ENCODE measurements around the gene MRPL58. TPM values are rescaled to one million over a fixed set of nuclear protein-coding genes. Genes with fewer than 3 reads are reported as not detected.

The MRPL58 gene
- total and polyA plus RNA-seq, 2 experiments from 2014 or later: 38.0 to 66.7 TPM

DNA sequence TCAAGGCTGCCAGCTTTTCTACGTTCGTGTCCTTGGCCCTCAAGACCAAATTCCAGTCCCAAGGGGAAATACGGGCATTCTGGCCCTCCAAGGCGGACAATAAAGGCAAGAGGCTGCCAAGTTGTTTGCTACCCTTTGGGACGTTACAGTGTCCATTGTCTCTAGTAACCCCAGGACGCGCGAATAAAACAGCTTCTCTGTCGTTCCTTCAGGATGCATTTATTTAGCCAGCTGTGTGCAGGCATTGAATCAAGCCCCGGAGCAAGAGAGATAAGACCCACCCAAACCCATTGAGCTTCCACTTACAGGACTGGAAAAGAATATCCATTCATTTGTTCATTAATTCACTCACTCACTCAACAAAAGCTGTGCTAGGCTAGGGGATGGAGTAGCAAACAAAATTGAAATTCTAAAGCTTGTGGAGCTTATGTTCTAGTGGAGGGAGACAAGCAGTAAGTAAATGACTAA, 656 bp downstream of the MRPL58 start:
- no peak for DNase-seq (ENCODE audit: low spot score)
- Histone ChIP-seq H3K27me3 (ENCODE audit: insufficient read depth) (no peaks in the 10 kb centered on the region), H3K36me3 (ENCODE audit: insufficient read depth) (no peaks in the 10 kb centered on the region), H2AFZ (no peak overlapping the region; the same call in 1 of the 2 replicates), H3K4me2 (peak overlapping the region; percentile 88), H3F3A (replicated peaks; ENCODE audit: low read depth) (peaks cover 14% of the 10 kb centered on the region), H3K4me3 (peak overlapping the region; percentile 88), H3K79me2 (replicated peaks; ENCODE audit: insufficient read depth) (peaks cover 19% of the 10 kb centered on the region), H3K27ac (ENCODE audit: low read depth) (peak overlapping the region; percentile 91), H3K4me1 (ENCODE audit: insufficient read depth) (peaks cover 20% of the 10 kb centered on the region), H3K9me2 (ENCODE audit: insufficient read depth) (no peaks in the 10 kb centered on the region), H4K20me1 (replicated peaks; ENCODE audit: insufficient read depth) (no peaks in the 10 kb centered on the region)
- Mint-ChIP-seq H3K27me3 (ENCODE audit: insufficient read depth, low read depth, poor library complexity) (peaks cover 4% of the 10 kb centered on the region), H3K9me3 (no peaks in the 10 kb centered on the region; the same call in 1 of the 3 replicates), H3K4me1 (peaks cover 26% of the 10 kb centered on the region), H3K36me3 (ENCODE audit: low read depth) (peaks cover 22% of the 10 kb centered on the region), H3K27ac (peak overlapping the region; percentile 43), H3K4me3 (peak overlapping the region; percentile 84)
- no peak for TF ChIP-seq EZH2phosphoT487 (IDR thresholded peaks at IDR 0.05; ENCODE audit: unreplicated experiment)
- TF ChIP-seq CREB1 (CRISPR knock-in tag; IDR thresholded peaks at IDR 0.05; ENCODE audit: low read depth): no peak
- TF ChIP-seq, protein P1, sequence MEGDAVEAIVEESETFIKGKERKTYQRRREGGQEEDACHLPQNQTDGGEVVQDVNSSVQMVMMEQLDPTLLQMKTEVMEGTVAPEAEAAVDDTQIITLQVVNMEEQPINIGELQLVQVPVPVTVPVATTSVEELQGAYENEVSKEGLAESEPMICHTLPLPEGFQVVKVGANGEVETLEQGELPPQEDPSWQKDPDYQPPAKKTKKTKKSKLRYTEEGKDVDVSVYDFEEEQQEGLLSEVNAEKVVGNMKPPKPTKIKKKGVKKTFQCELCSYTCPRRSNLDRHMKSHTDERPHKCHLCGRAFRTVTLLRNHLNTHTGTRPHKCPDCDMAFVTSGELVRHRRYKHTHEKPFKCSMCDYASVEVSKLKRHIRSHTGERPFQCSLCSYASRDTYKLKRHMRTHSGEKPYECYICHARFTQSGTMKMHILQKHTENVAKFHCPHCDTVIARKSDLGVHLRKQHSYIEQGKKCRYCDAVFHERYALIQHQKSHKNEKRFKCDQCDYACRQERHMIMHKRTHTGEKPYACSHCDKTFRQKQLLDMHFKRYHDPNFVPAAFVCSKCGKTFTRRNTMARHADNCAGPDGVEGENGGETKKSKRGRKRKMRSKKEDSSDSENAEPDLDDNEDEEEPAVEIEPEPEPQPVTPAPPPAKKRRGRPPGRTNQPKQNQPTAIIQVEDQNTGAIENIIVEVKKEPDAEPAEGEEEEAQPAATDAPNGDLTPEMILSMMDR (conservative IDR thresholded peaks at IDR 0.05; ENCODE audit: low read depth in 2 of 2): no peak
- TF ChIP-seq JUNB (IDR thresholded peaks at IDR 0.05; ENCODE audit: unreplicated experiment): no peak
- no peak for TF ChIP-seq ZNF462 (CRISPR knock-in tag; IDR thresholded peaks at IDR 0.05)
- TF ChIP-seq ZNF114 (CRISPR knock-in tag; IDR thresholded peaks at IDR 0.05): no peak
- TF ChIP-seq EZH2 (IDR thresholded peaks at IDR 0.05; ENCODE audit: low read depth, unreplicated experiment): no peak
- TF ChIP-seq, protein P2, sequence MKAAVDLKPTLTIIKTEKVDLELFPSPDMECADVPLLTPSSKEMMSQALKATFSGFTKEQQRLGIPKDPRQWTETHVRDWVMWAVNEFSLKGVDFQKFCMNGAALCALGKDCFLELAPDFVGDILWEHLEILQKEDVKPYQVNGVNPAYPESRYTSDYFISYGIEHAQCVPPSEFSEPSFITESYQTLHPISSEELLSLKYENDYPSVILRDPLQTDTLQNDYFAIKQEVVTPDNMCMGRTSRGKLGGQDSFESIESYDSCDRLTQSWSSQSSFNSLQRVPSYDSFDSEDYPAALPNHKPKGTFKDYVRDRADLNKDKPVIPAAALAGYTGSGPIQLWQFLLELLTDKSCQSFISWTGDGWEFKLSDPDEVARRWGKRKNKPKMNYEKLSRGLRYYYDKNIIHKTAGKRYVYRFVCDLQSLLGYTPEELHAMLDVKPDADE (IDR thresholded peaks at IDR 0.05): no peak
- no peak for TF ChIP-seq ZNF331 (CRISPR knock-in tag; IDR thresholded peaks at IDR 0.05; ENCODE audit: low read depth)
- TF ChIP-seq STAT1 (IDR thresholded peaks at IDR 0.05; ENCODE audit: unreplicated experiment): no peak
- no peak for TF ChIP-seq REST (IDR thresholded peaks at IDR 0.05; ENCODE audit: unreplicated experiment)
- TF ChIP-seq NANOG (IDR thresholded peaks at IDR 0.05; ENCODE audit: borderline replicate concordance): no peak
- no peak for TF ChIP-seq POLR2AphosphoS5 (IDR thresholded peaks at IDR 0.05; ENCODE audit: low read depth)
- peak; percentile 2 for ATAC-seq
